K562 (cell line): ENCODE data around the gene NTF4. TPM values are rescaled to one million over a fixed set of nuclear protein-coding genes. Genes with fewer than 3 reads are reported as not detected.

Experiments used
- BCL6 ChIP-seq: fragments of 250-450 bp; sonication (Bioruptor Pico); IDR thresholded peaks from 2 replicates; pipeline ENCODE4 v1.4.0; 2020
- CBFA2T2 ChIP-seq: fragments of 450-650 bp; conservative IDR thresholded peaks from 2 replicates; pipeline ENCODE4 v1.6.1; 2017; ENCODE audit warnings: mild to moderate bottlenecking
- CCNT2 ChIP-seq: IDR thresholded peaks from 2 replicates; pipeline ENCODE4 v1.6.1; 2011; ENCODE audit warnings: borderline replicate concordance, low read depth, mild to moderate bottlenecking, moderate library complexity, mixed read lengths, low read length; ENCODE audit not compliant: insufficient read length; ENCODE audit errors: extremely low read depth
- FOXK1 ChIP-seq: sonication (generic); formaldehyde crosslinking; IDR thresholded peaks from 2 replicates; pipeline ENCODE4 v1.8.0; 2022; ENCODE audit warnings: missing genetic modification reagents, mild to moderate bottlenecking, borderline replicate concordance
- HDAC8 ChIP-seq: fragments of 450-650 bp; IDR thresholded peaks from 2 replicates; pipeline ENCODE4 v1.6.1; 2016; ENCODE audit warnings: mild to moderate bottlenecking, missing genetic modification characterization, moderate library complexity, missing compliant biosample characterization
- HMGXB4 ChIP-seq: sonication (generic); formaldehyde crosslinking; IDR thresholded peaks from 2 replicates; pipeline ENCODE4 v1.8.1; 2023; ENCODE audit warnings: mild to moderate bottlenecking, missing genetic modification reagents
- L3MBTL2 ChIP-seq: fragments of 450-650 bp; IDR thresholded peaks from 2 replicates; pipeline ENCODE4 v1.6.1; 2016; ENCODE audit warnings: mild to moderate bottlenecking, moderate library complexity
- LEF1 ChIP-seq: fragments of 450-650 bp; IDR thresholded peaks from 2 replicates; pipeline ENCODE4 v1.6.1; 2016; ENCODE audit warnings: mild to moderate bottlenecking
- MIER1 ChIP-seq: fragments of 450-650 bp; IDR thresholded peaks from 2 replicates; pipeline ENCODE4 v1.6.1; 2016; ENCODE audit warnings: antibody characterized with exemption, mild to moderate bottlenecking, low read depth
- NKRF ChIP-seq: fragments of 450-650 bp; IDR thresholded peaks from 2 replicates; pipeline ENCODE4 v1.6.1; 2016; ENCODE audit warnings: borderline replicate concordance
- PATZ1 ChIP-seq: fragments of 250-450 bp; sonication (Bioruptor Pico); IDR thresholded peaks from 2 replicates; pipeline ENCODE4 v1.5.0; 2020; ENCODE audit warnings: mild to moderate bottlenecking, borderline replicate concordance
- RFX1 ChIP-seq: fragments of 450-650 bp; IDR thresholded peaks from 2 replicates; pipeline ENCODE4 v1.6.1; 2016; ENCODE audit warnings: mild to moderate bottlenecking, moderate library complexity
- SAFB2 ChIP-seq: fragments of 200-400 bp; formaldehyde crosslinking; IDR thresholded peaks from 2 replicates; pipeline ENCODE4 v1.6.1; 2018; ENCODE audit warnings: borderline replicate concordance, low read length, low read depth, moderate library complexity; ENCODE audit not compliant: severe bottlenecking
- SIN3A ChIP-seq, 2 experiments: fragments of 150-350 bp in 1 of 2; IDR thresholded peaks; 2 replicates each; pipeline ENCODE4 v1.6.1; 2011 to 2016; ENCODE audit warnings: borderline replicate concordance in 2 of 2, low read depth in 2 of 2, low read length in 2 of 2, mild to moderate bottlenecking in 2 of 2, moderate library complexity in 2 of 2; ENCODE audit not compliant: control insufficient read depth in 1 of 2
- SMARCA4 ChIP-seq: fragments of 450-650 bp; IDR thresholded peaks from 2 replicates; pipeline ENCODE4 v1.6.1; 2016
- SMARCA5 ChIP-seq: fragments of 450-650 bp; IDR thresholded peaks from 2 replicates; pipeline ENCODE4 v1.6.1; 2016
- SMARCB1 ChIP-seq: IDR thresholded peaks from 2 replicates; pipeline ENCODE4 v1.6.1; 2011; ENCODE audit warnings: improper control_type of control experiment, low read depth; ENCODE audit not compliant: insufficient read length
- STAT5B ChIP-seq: fragments of 250-450 bp; sonication (Bioruptor Pico); IDR thresholded peaks from 2 replicates; pipeline ENCODE4 v1.8.0; 2021; ENCODE audit warnings: mild to moderate bottlenecking, inconsistent platforms
- ZKSCAN3 ChIP-seq: fragments of 250-450 bp; sonication (Bioruptor Pico); IDR thresholded peaks from 2 replicates; pipeline ENCODE4 v1.4.0; 2020
- ZNF133 ChIP-seq: fragments of 250-450 bp; sonication (Bioruptor Pico); IDR thresholded peaks from 2 replicates; pipeline ENCODE4 v1.4.0; 2020; ENCODE audit warnings: mild to moderate bottlenecking
- ZNF511 ChIP-seq: sonication (generic); formaldehyde crosslinking; IDR thresholded peaks from 2 replicates; pipeline ENCODE4 v1.8.0; 2022; ENCODE audit warnings: mild to moderate bottlenecking, missing genetic modification reagents
- polyA plus RNA-seq, 8 experiments: library from polyadenylated mRNA; depleted of rRNA in 4 of 8; stranded (reverse) in 5 of 8; unstranded in 3 of 8; fragments of >200 nt; fragmentation: Nextera tagmentation in 2 of 8; fragmentation: Illumina TruSeq in 1 of 8; extraction: Ambion mirVana in 2 of 8; extraction: Trizol in 1 of 8; gene quantifications; 2 replicates each; pipeline versions ENCODE4 v1.2.1 to v1.2.3, GENCODE V29; 2011 to 2014; ENCODE audit warnings: inconsistent platforms in 1 of 8, missing spikeins in 1 of 8
- total RNA-seq, 7 experiments: library from RNA; depleted of rRNA in 6 of 7; stranded (reverse); fragments of >200 nt in 6 of 7; fragmentation: Illumina TruSeq in 2 of 7; extraction: Trizol in 2 of 7; gene quantifications; 2 replicates each; pipeline versions ENCODE4 v1.2.1 to v1.2.3, GENCODE V29; 2011 to 2021; ENCODE audit warnings: low replicate concordance in 1 of 7

Gene NTF4
- total and polyA plus RNA-seq, 9 of the 15 experiments (the other 6 are each of a cell fraction or from before 2014, with no cell fraction given): not detected

GRCh38 chr19:49085020-49085867 lies 20.6 kb upstream of the NTF4 start, which contains the start of gene SNRNP70 (continued):
- TF ChIP-seq CBFA2T2: no peak
- TF ChIP-seq PATZ1 (CRISPR knock-in tag): no peak
- 0 out of 2 replicates have a peak, but pooled peaks have one; percentile 67 for TF ChIP-seq HDAC8 (tag)
- peak; percentile 60; the same call in 1 of the 2 replicates for TF ChIP-seq ZNF511 (CRISPR knock-in tag)
- no peak; the same call in 1 of the 2 replicates for TF ChIP-seq SMARCA4
- TF ChIP-seq SMARCA5: no peak
- TF ChIP-seq CCNT2: peak; percentile 82
- peak; percentile 91; the same call in 1 of the 2 replicates for TF ChIP-seq NKRF
- TF ChIP-seq FOXK1 (CRISPR knock-in tag): 0 out of 2 replicates have a peak, but pooled peaks have one; percentile 33
- no peak for TF ChIP-seq ZNF133
- no peak for TF ChIP-seq SMARCB1
- TF ChIP-seq SAFB2: no peak
- no peak for TF ChIP-seq MIER1
- TF ChIP-seq ZKSCAN3 (CRISPR knock-in tag): no peak
- no peak for TF ChIP-seq STAT5B (CRISPR knock-in tag)
- no peak for TF ChIP-seq RFX1
- TF ChIP-seq HMGXB4 (CRISPR knock-in tag): peak; percentile 91; the same call in 1 of the 2 replicates
- peak; percentile 35 for TF ChIP-seq L3MBTL2
- peak; percentile 65 to 77 for TF ChIP-seq SIN3A (IDR thresholded peaks at IDR 0.05; ENCODE audit: borderline replicate concordance in 2 of 2, control insufficient read depth in 1 of 2, low read depth in 2 of 2, low read length in 2 of 2)
- 0 out of 2 replicates have a peak, but pooled peaks have one; percentile 58 for TF ChIP-seq LEF1
- no peak for TF ChIP-seq BCL6 (CRISPR knock-in tag)
